DND-41 (cell line): ENCODE data around the gene FAM136A.

Experiments
- CTCF ChIP-seq: IDR thresholded peaks from 2 replicates; pipeline ENCODE4 v1.5.1; 2012; ENCODE audit warnings: borderline replicate concordance, low read length, moderate library complexity, mild to moderate bottlenecking; ENCODE audit not compliant: poor library complexity, severe bottlenecking; ENCODE audit errors: extremely low read depth
- EZH2 ChIP-seq: IDR thresholded peaks from 3 replicates; pipeline ENCODE4 v1.6.1; 2012; ENCODE audit warnings: borderline replicate concordance, low read depth, mild to moderate bottlenecking, moderate library complexity, low read length, inconsistent platforms; ENCODE audit not compliant: severe bottlenecking

GRCh38 chr2:70341477-70341765 lies 39.6 kb upstream of the FAM136A start:
- TF ChIP-seq CTCF (no peak), EZH2 (no peak)
